PC-9 (cell line): ENCODE measurements around the gene SYNDIG1. TPM values are rescaled to one million over a fixed set of nuclear protein-coding genes. Genes with fewer than 3 reads are reported as not detected.

Experiments used
- BruUV-seq: library from RNA; stranded (reverse); fragments of 400-500 nt; replicated peaks from 2 replicates; lab custom pipeline; 2021; lab: Mats Ljungman, UMichigan
- CTCF ChIA-PET: fragments of 300-600 bp; sonication (Branson Sonifier 250); formaldehyde crosslinking; loops from one replicate; lab custom pipeline; 2022; ENCODE audit warnings: antibody characterized with exemption; lab: Charles Lee
- POLR2A ChIA-PET: fragments of 300-600 bp; sonication (Branson Sonifier 250); formaldehyde crosslinking; loops from one replicate; lab custom pipeline; 2022; ENCODE audit warnings: antibody characterized with exemption; ENCODE audit not compliant: unreplicated experiment; lab: Charles Lee
- DNase-seq, 2 experiments: peaks; one replicate each; pipeline versions ENCODE4 v3.0.0 to v3.0.0-alpha.2; 2015 to 2022; ENCODE audit warnings: mixed read lengths in 1 of 2
- H2AFZ ChIP-seq: fragments of 200-600 bp; sonication (generic); 2 replicates; pipeline ENCODE4 v1.8.1; 2017; ENCODE audit warnings: antibody characterized with exemption
- H3F3A ChIP-seq: fragments of 200-600 bp; sonication (generic); 2 replicates; pipeline ENCODE4 v1.8.1; 2017; ENCODE audit warnings: antibody characterized with exemption, mild to moderate bottlenecking, low read depth; ENCODE audit not compliant: insufficient read depth
- H3K27ac ChIP-seq: fragments of 200-600 bp; sonication (generic); 2 replicates; pipeline ENCODE4 v1.6.1; 2016; ENCODE audit warnings: mixed run types
- H3K27me3 ChIP-seq: fragments of 200-600 bp; sonication (generic); 2 replicates; pipeline ENCODE4 v1.6.1; 2016; ENCODE audit warnings: low read depth, mixed run types; ENCODE audit not compliant: insufficient read depth
- H3K36me3 ChIP-seq: fragments of 200-600 bp; sonication (generic); 2 replicates; pipeline ENCODE4 v1.6.1; 2016; ENCODE audit warnings: low read depth, mixed run types
- H3K4me1 ChIP-seq: fragments of 200-600 bp; sonication (generic); replicated peaks from 2 replicates; pipeline ENCODE4 v1.6.1; 2016; ENCODE audit warnings: mixed run types; ENCODE audit not compliant: insufficient read depth
- H3K4me2 ChIP-seq: fragments of 200-600 bp; sonication (generic); 2 replicates; pipeline ENCODE4 v1.6.1; 2017; ENCODE audit warnings: mixed run types
- H3K4me3 ChIP-seq: fragments of 200-600 bp; sonication (generic); 2 replicates; pipeline ENCODE4 v1.6.1; 2016; ENCODE audit warnings: mixed run types
- H3K79me2 ChIP-seq: fragments of 200-600 bp; sonication (generic); 2 replicates; pipeline ENCODE4 v1.6.1; 2017; ENCODE audit warnings: low read depth, mixed run types
- H3K9me2 ChIP-seq: fragments of 200-600 bp; sonication (generic); 2 replicates; pipeline ENCODE4 v1.8.1; 2017; ENCODE audit warnings: mild to moderate bottlenecking; ENCODE audit not compliant: insufficient read depth
- H3K9me3 ChIP-seq: fragments of 200-600 bp; sonication (generic); 2 replicates; pipeline ENCODE4 v1.8.1; 2016; ENCODE audit warnings: low read depth; ENCODE audit not compliant: insufficient read depth
- H4K20me1 ChIP-seq: fragments of 200-600 bp; sonication (generic); 2 replicates; pipeline ENCODE4 v1.8.1; 2017; ENCODE audit not compliant: insufficient read depth
- EZH2 ChIP-seq: fragments of 200-600 bp; sonication (generic); IDR thresholded peaks from 2 replicates; pipeline ENCODE4 v1.8.0; 2017; ENCODE audit warnings: antibody characterized with exemption, low read depth
- intact Hi-C: fragments of 100-400 bp; cut with micrococcal nuclease; formaldehyde crosslinking; loops from one replicate; pipeline ENCODE4 v1.10.0; 2022; ENCODE audit not compliant: unreplicated experiment
- total RNA-seq: library from RNA; stranded (reverse); gene quantifications from 2 replicates; pipeline ENCODE4 v1.2.3, GENCODE V29; 2021
- TF ChIP-seq, protein P1 (sequence below): fragments of 200-600 bp; sonication (generic); conservative IDR thresholded peaks from 2 replicates; pipeline ENCODE4 v1.6.1; 2017; ENCODE audit warnings: mixed run types, antibody characterized with exemption, mild to moderate bottlenecking, moderate library complexity

The SYNDIG1 gene
- total RNA-seq, 1 experiment from 2014 or later: 0.17 TPM

DNA sequence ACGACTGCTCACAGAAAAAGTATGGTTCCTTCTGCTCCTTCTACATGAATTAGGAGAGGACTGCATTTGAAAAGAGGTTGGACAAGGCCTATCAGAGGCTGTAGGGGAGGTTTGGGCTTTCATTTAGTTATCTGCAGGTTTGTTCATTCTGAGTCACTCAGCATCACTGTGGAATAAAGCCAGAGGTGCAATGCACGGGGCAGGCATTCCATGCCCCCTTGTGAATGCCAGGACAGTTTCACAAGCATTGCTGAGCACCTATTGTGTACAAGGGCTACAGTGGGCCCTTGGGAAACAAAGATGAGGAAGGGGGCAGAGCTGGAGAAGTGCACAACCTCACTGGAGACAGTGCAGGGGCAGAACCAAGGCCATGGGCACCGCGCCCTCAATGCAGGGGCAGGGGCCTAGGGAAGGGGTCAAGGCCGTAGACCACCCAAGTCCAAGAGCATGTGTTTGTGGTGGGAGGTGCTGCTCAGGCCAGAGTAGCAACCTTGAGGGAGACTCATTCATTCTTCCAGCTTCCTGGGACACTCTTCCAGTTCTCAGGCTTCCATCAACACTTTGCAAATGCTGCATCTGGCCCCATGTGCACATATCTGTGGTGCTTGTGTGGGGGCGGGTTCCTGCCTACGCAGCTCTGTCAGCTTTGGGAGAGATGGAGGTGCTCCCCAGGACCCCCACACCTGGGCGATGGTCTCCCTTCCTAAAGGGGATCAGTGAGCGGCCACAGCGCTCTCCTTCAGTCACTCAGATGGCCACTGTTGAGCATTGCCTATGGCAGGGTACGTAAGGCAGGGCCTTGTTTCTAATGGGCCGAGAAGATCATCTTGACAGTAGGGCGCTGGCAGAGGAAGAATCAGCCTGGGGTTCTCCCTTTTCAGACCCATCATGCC, 204.5 kb downstream of the SYNDIG1 start:
- Histone ChIP-seq H3K27me3 (no peaks in the 10 kb centered on the region), H3K79me2 (no peaks in the 10 kb centered on the region), H2AFZ (no peak overlapping the region), H3K9me3 (no peaks in the 10 kb centered on the region), H4K20me1 (no peaks in the 10 kb centered on the region), H3K36me3 (no peaks in the 10 kb centered on the region), H3K4me3 (no peak overlapping the region), H3K4me1 (peaks cover 23% of the 10 kb centered on the region), H3F3A (peaks cover 5% of the 10 kb centered on the region; the same call in 1 of the 2 replicates), H3K4me2 (peak overlapping the region; percentile 51), H3K27ac (peak overlapping the region; percentile 64), H3K9me2 (no peaks in the 10 kb centered on the region)
- no peak for TF ChIP-seq EZH2
- TF ChIP-seq, protein P1, sequence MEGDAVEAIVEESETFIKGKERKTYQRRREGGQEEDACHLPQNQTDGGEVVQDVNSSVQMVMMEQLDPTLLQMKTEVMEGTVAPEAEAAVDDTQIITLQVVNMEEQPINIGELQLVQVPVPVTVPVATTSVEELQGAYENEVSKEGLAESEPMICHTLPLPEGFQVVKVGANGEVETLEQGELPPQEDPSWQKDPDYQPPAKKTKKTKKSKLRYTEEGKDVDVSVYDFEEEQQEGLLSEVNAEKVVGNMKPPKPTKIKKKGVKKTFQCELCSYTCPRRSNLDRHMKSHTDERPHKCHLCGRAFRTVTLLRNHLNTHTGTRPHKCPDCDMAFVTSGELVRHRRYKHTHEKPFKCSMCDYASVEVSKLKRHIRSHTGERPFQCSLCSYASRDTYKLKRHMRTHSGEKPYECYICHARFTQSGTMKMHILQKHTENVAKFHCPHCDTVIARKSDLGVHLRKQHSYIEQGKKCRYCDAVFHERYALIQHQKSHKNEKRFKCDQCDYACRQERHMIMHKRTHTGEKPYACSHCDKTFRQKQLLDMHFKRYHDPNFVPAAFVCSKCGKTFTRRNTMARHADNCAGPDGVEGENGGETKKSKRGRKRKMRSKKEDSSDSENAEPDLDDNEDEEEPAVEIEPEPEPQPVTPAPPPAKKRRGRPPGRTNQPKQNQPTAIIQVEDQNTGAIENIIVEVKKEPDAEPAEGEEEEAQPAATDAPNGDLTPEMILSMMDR: no peak
- CTCF ChIA-PET: no interaction called here
- POLR2A ChIA-PET: no interaction called here
- DNase-seq: peak in 1 of 2 experiments; percentile 76
- intact Hi-C loops: loop anchor here (2.0 to 5.0 kb wide), 3 partner anchors 23 to 577 kb away; no protein-coding TSS in a partner anchor
- BruUV-seq: no TSS peak

GRCh38 chr20:24674921-24675605, 205.6 kb downstream of the SYNDIG1 start:
- Histone ChIP-seq H3F3A (peaks cover 5% of the 10 kb centered on the region; the same call in 1 of the 2 replicates), H3K4me2 (no peak overlapping the region), H3K4me1 (peaks cover 23% of the 10 kb centered on the region), H3K9me3 (no peaks in the 10 kb centered on the region), H3K36me3 (no peaks in the 10 kb centered on the region), H3K9me2 (no peaks in the 10 kb centered on the region), H2AFZ (no peak overlapping the region), H3K27me3 (no peaks in the 10 kb centered on the region), H3K79me2 (no peaks in the 10 kb centered on the region), H4K20me1 (no peaks in the 10 kb centered on the region), H3K27ac (no peak overlapping the region), H3K4me3 (no peak overlapping the region)
- DNase-seq: no peak
- BruUV-seq: no TSS peak
- POLR2A ChIA-PET: no interaction called here
- intact Hi-C loops: loop anchor here (5.0 kb wide), 2 partner anchors 543 to 578 kb away; no protein-coding TSS in a partner anchor
- CTCF ChIA-PET: no interaction called here
- TF ChIP-seq, protein P1: no peak
- no peak for TF ChIP-seq EZH2

- H3K4me2 ChIP-seq: no peak overlapping the region
- H3K9me2 ChIP-seq: no peaks in the 10 kb centered on the region
- no peaks in the 10 kb centered on the region for H3K27me3 ChIP-seq
- no peaks in the 10 kb centered on the region for H4K20me1 ChIP-seq
- H3K79me2 ChIP-seq: no peaks in the 10 kb centered on the region
- no TSS peak for BruUV-seq
- H3F3A ChIP-seq: peaks cover 5% of the 10 kb centered on the region; the same call in 1 of the 2 replicates
- peaks cover 23% of the 10 kb centered on the region for H3K4me1 ChIP-seq
- H2AFZ ChIP-seq: no peak overlapping the region
- intact Hi-C loops: no loop called here
- no peak overlapping the region for H3K4me3 ChIP-seq
- ChIA-PET CTCF (no interaction called here), POLR2A (no interaction called here)
- H3K9me3 ChIP-seq: no peaks in the 10 kb centered on the region
- DNase-seq: no peak
- no peak for TF ChIP-seq EZH2
- TF ChIP-seq, protein P1: no peak
- no peak overlapping the region for H3K27ac ChIP-seq
- no peaks in the 10 kb centered on the region for H3K36me3 ChIP-seq
These were observed 206.4 kb downstream of the SYNDIG1 start for GRCh38 chr20:24675651-24676352.
